Hepatocyte (in vitro differentiated cells): ENCODE measurements around the gene JADE1. TPM values are rescaled to one million over a fixed set of nuclear protein-coding genes. Genes with fewer than 3 reads are reported as not detected.

Source experiments
- DNase-seq: peaks from one replicate; pipeline ENCODE4 v3.0.0-alpha.2; 2016; ENCODE audit warnings: low spot score
- H2AFZ ChIP-seq: fragments of 200-600 bp; sonication (generic); 2 replicates; pipeline ENCODE4 v1.6.0; 2016; ENCODE audit warnings: antibody characterized with exemption, mild to moderate bottlenecking
- H3K27ac ChIP-seq: fragments of 200-600 bp; sonication (generic); 2 replicates; pipeline ENCODE4 v1.5.1; 2016; ENCODE audit warnings: mild to moderate bottlenecking
- H3K27me3 ChIP-seq: fragments of 200-600 bp; sonication (generic); 2 replicates; pipeline ENCODE4 v1.6.1; 2016
- H3K36me3 ChIP-seq: fragments of 200-600 bp; sonication (generic); replicated peaks from 2 replicates; pipeline ENCODE4 v1.5.1; 2016; ENCODE audit warnings: low read depth; ENCODE audit not compliant: insufficient read depth
- H3K4me1 ChIP-seq: fragments of 200-600 bp; sonication (generic); 2 replicates; pipeline ENCODE4 v1.5.1; 2016; ENCODE audit warnings: mild to moderate bottlenecking, moderate library complexity; ENCODE audit not compliant: insufficient read depth
- H3K4me2 ChIP-seq: fragments of 200-600 bp; sonication (generic); 2 replicates; pipeline ENCODE4 v1.6.0; 2016
- H3K4me3 ChIP-seq: fragments of 200-600 bp; sonication (generic); 2 replicates; pipeline ENCODE4 v1.5.1; 2016; ENCODE audit warnings: mild to moderate bottlenecking
- H3K79me2 ChIP-seq: fragments of 200-600 bp; sonication (generic); 2 replicates; pipeline ENCODE4 v1.6.0; 2017; ENCODE audit warnings: mild to moderate bottlenecking
- H3K9me2 ChIP-seq: fragments of 200-600 bp; sonication (generic); replicated peaks from 2 replicates; pipeline ENCODE4 v1.6.0; 2017; ENCODE audit warnings: mild to moderate bottlenecking; ENCODE audit not compliant: insufficient read depth
- H3K9me3 ChIP-seq: fragments of 200-600 bp; sonication (generic); 2 replicates; pipeline ENCODE4 v1.5.1; 2016; ENCODE audit warnings: low read depth, mild to moderate bottlenecking
- H4K20me1 ChIP-seq: fragments of 200-600 bp; sonication (generic); 2 replicates; pipeline ENCODE4 v1.6.0; 2016; ENCODE audit warnings: mild to moderate bottlenecking; ENCODE audit not compliant: insufficient read depth, poor library complexity, severe bottlenecking
- EZH2 ChIP-seq: fragments of 200-600 bp; sonication (generic); IDR thresholded peaks from 2 replicates; pipeline ENCODE4 v1.6.1; 2016; ENCODE audit warnings: antibody characterized with exemption, mild to moderate bottlenecking, borderline replicate concordance
- EZH2phosphoT487 ChIP-seq: fragments of 200-600 bp; sonication (generic); IDR thresholded peaks from one replicate; pipeline ENCODE4 v1.6.1; 2018; ENCODE audit warnings: antibody characterized with exemption, mild to moderate bottlenecking, low read depth, moderate library complexity; ENCODE audit not compliant: unreplicated experiment, severe bottlenecking
- WGBS: methylation state at CpG from one replicate; pipeline ENCODE4 v1.1.6; 2016; ENCODE audit warnings: low lambda C conversion rate; ENCODE audit errors: missing lambda C conversion rate; 5-methylcytosine and 5-hydroxymethylcytosine counted together
- polyA plus RNA-seq: library from polyadenylated mRNA; unstranded; fragments of >200 nt; fragmentation: Nextera tagmentation; extraction: Ambion mirVana; gene quantifications from 2 replicates; pipeline ENCODE4 v1.2.1, GENCODE V29; 2016
- total RNA-seq: library from RNA; depleted of rRNA; stranded (reverse); fragments of >200 nt; gene quantifications from 2 replicates; pipeline ENCODE4 v1.2.3, GENCODE V29; 2014
- TF ChIP-seq, protein P1 (sequence below): fragments of 200-600 bp; sonication (generic); IDR thresholded peaks from 2 replicates; pipeline ENCODE4 v1.5.1; 2016; ENCODE audit warnings: antibody characterized with exemption, mild to moderate bottlenecking; ENCODE audit not compliant: poor library complexity

JADE1 gene
- total and polyA plus RNA-seq, 2 experiments from 2014 or later, result 21.0 to 27.7 TPM

DNA sequence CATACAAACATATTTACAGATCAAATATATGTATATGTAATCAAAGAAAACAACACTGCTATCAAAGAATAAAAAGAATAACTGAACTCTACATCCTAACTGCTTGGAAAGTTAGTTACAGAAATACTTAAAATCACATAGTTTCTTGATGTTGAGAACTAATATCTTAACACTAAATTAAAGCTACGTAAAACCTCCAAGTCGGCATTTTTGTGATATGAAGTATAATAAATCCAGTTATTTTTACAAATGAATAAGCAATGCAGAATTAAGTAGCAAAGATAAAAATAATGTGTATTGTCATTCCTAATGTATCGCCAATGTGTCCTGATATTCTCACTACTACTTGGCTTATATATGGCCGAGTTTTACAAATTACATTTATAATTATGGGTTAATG is 68.4 kb downstream of the JADE1 start:
- H3K79me2 ChIP-seq, result no peaks in the 10 kb centered on the region
- no peaks in the 10 kb centered on the region for H3K4me1 ChIP-seq
- no peak overlapping the region for H2AFZ ChIP-seq
- no peak for DNase-seq
- no peak overlapping the region for H3K4me2 ChIP-seq
- no peaks in the 10 kb centered on the region for H3K9me2 ChIP-seq
- WGBS, result 95% methylated on average over 4 of the region's 4 CpGs
- TF ChIP-seq EZH2, result no peak
- TF ChIP-seq EZH2phosphoT487, result no peak
- TF ChIP-seq, protein P1, sequence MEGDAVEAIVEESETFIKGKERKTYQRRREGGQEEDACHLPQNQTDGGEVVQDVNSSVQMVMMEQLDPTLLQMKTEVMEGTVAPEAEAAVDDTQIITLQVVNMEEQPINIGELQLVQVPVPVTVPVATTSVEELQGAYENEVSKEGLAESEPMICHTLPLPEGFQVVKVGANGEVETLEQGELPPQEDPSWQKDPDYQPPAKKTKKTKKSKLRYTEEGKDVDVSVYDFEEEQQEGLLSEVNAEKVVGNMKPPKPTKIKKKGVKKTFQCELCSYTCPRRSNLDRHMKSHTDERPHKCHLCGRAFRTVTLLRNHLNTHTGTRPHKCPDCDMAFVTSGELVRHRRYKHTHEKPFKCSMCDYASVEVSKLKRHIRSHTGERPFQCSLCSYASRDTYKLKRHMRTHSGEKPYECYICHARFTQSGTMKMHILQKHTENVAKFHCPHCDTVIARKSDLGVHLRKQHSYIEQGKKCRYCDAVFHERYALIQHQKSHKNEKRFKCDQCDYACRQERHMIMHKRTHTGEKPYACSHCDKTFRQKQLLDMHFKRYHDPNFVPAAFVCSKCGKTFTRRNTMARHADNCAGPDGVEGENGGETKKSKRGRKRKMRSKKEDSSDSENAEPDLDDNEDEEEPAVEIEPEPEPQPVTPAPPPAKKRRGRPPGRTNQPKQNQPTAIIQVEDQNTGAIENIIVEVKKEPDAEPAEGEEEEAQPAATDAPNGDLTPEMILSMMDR, result no peak
- H3K36me3 ChIP-seq, result no peaks in the 10 kb centered on the region
- no peak overlapping the region for H3K4me3 ChIP-seq
- H3K27me3 ChIP-seq, result no peaks in the 10 kb centered on the region
- no peaks in the 10 kb centered on the region for H4K20me1 ChIP-seq
- no peak overlapping the region for H3K27ac ChIP-seq
- H3K9me3 ChIP-seq, result no peaks in the 10 kb centered on the region

- Histone ChIP-seq H3K4me3 (no peak overlapping the region), H3K9me2 (no peaks in the 10 kb centered on the region), H2AFZ (no peak overlapping the region), H3K27me3 (no peaks in the 10 kb centered on the region), H3K79me2 (no peaks in the 10 kb centered on the region), H3K9me3 (no peaks in the 10 kb centered on the region), H3K27ac (no peak overlapping the region), H3K4me2 (no peak overlapping the region), H3K4me1 (no peaks in the 10 kb centered on the region), H4K20me1 (no peaks in the 10 kb centered on the region), H3K36me3 (no peaks in the 10 kb centered on the region)
- 89% methylated on average over 2 of the region's 2 CpGs for WGBS
- DNase-seq, result no peak
- TF ChIP-seq, protein P1, result no peak
- TF ChIP-seq EZH2phosphoT487 (no peak), EZH2 (no peak)
Observed at GRCh38 chr4:128879283-128879682, 69.8 kb downstream of the JADE1 start.

- H3K4me3 ChIP-seq, result no peak overlapping the region
- TF ChIP-seq EZH2phosphoT487, result no peak
- no peak for TF ChIP-seq EZH2
- TF ChIP-seq, protein P1, result no peak
- H3K36me3 ChIP-seq, result no peaks in the 10 kb centered on the region
- no peak for DNase-seq
- no peaks in the 10 kb centered on the region for H3K9me2 ChIP-seq
- WGBS, result 78% methylated on average over 2 of the region's 2 CpGs
- no peaks in the 10 kb centered on the region for H3K79me2 ChIP-seq
- no peak overlapping the region for H2AFZ ChIP-seq
- H3K9me3 ChIP-seq, result no peaks in the 10 kb centered on the region
- no peaks in the 10 kb centered on the region for H3K27me3 ChIP-seq
- H3K4me2 ChIP-seq, result no peak overlapping the region
- no peaks in the 10 kb centered on the region for H4K20me1 ChIP-seq
- no peak overlapping the region for H3K27ac ChIP-seq
- no peaks in the 10 kb centered on the region for H3K4me1 ChIP-seq
Observed at GRCh38 chr4:128879971-128880370, 70.5 kb downstream of the JADE1 start.

DNA sequence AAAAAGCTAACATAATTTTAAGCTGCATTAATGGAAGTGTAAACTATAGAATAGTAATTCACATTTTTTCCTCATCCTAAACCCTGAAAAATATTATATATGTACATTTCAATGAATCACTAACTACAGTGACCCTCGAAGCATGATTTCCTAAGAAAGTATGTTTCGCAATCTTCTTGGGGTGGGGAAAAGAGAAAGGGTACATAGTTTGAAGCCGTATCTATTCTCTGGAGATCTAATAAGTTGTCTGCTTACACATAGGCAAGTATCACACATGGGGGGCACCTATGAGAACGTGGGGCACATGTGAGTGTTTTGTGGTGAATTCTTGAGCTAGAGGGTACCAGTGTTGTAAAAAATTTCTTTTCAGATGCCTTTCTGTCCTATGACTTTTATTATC is 71.2 kb downstream of the JADE1 start:
- Histone ChIP-seq H3K4me1 (no peaks in the 10 kb centered on the region), H3K27me3 (no peaks in the 10 kb centered on the region), H3K4me2 (no peak overlapping the region), H2AFZ (no peak overlapping the region), H3K9me2 (no peaks in the 10 kb centered on the region), H3K79me2 (no peaks in the 10 kb centered on the region), H3K4me3 (no peak overlapping the region), H4K20me1 (no peaks in the 10 kb centered on the region), H3K36me3 (no peaks in the 10 kb centered on the region), H3K9me3 (no peaks in the 10 kb centered on the region), H3K27ac (no peak overlapping the region)
- DNase-seq, result no peak
- TF ChIP-seq, protein P1, result no peak
- TF ChIP-seq EZH2phosphoT487, result no peak
- TF ChIP-seq EZH2, result no peak
- WGBS, result 78% methylated on average over 4 of the region's 4 CpGs
